NCI-H2196 (cell line): ENCODE results near the gene HDGFL3.
"Not testable (repeated sequence)": the region's sequence is repeated elsewhere in the genome, so short reads cannot be mapped to it uniquely, and the experiment has no call there.

ENCODE experiments used
- DNase-seq: peaks from one replicate; lab custom pipeline; 2025; ENCODE audit not compliant: unreplicated experiment; lab: John Stamatoyannopoulos, UW

HDGFL3 gene

GRCh38 chr15:83104141-83104540 is 103.5 kb downstream of the HDGFL3 start:
- no peak for DNase-seq

GRCh38 chr15:83102346-83102745 is 105.3 kb downstream of the HDGFL3 start:
- DNase-seq: no peak

GRCh38 chr15:83100097-83100646 is 107.5 kb downstream of the HDGFL3 start:
- no peak for DNase-seq

- DNase-seq: no peak
These were observed 108.3 kb downstream of the HDGFL3 start for GRCh38 chr15:83099290-83099689.

GRCh38 chr15:83098079-83098478 is 109.5 kb downstream of the HDGFL3 start:
- DNase-seq: no peak

GRCh38 chr15:83094583-83094982 is 113.0 kb downstream of the HDGFL3 start:
- DNase-seq: no peak

GRCh38 chr15:83092309-83092976 is 115.2 kb downstream of the HDGFL3 start:
- DNase-seq: peak; percentile 28

- not testable (repeated sequence) for DNase-seq
These were observed 115.7 kb downstream of the HDGFL3 start for GRCh38 chr15:83091965-83092308.

- no peak for DNase-seq
These were observed 117.2 kb downstream of the HDGFL3 start for GRCh38 chr15:83090465-83090864.

- no peak for DNase-seq
These were observed 118.7 kb downstream of the HDGFL3 start for GRCh38 chr15:83088876-83089275.

GRCh38 chr15:83087576-83087975 is 120.0 kb downstream of the HDGFL3 start:
- DNase-seq: no peak

GRCh38 chr15:83085864-83086552 is 121.6 kb downstream of the HDGFL3 start:
- DNase-seq: not testable (repeated sequence)

GRCh38 chr15:83085461-83085860 is 122.2 kb downstream of the HDGFL3 start:
- not testable (repeated sequence) for DNase-seq

- no peak for DNase-seq
These were observed 124.8 kb downstream of the HDGFL3 start for GRCh38 chr15:83082730-83083386.

GRCh38 chr15:83081256-83082014 is 126.2 kb downstream of the HDGFL3 start:
- no peak for DNase-seq

- no peak for DNase-seq
These were observed 128.9 kb downstream of the HDGFL3 start for GRCh38 chr15:83078712-83079111.
